Activated gamma-delta T cell (primary cell): Measurements from ENCODE around the gene DCP1A.
"Not testable (repeated sequence)": the region's sequence is repeated elsewhere in the genome, so short reads cannot be mapped to it uniquely, and the experiment has no call there.

Source experiments
- DNase-seq: peaks from one replicate; lab custom pipeline; 2025; lab: John Stamatoyannopoulos, UW

Gene DCP1A

GRCh38 chr3:53264718-53265117, 82.6 kb downstream of the DCP1A start:
- no peak for DNase-seq

GRCh38 chr3:53263907-53264306, 83.4 kb downstream of the DCP1A start:
- DNase-seq = no peak

- no peak for DNase-seq
Measured at GRCh38 chr3:53261712-53262111, 85.6 kb downstream of the DCP1A start.

GRCh38 chr3:53260286-53260785, 87.0 kb downstream of the DCP1A start:
- DNase-seq = no peak

- DNase-seq = no peak
Measured at GRCh38 chr3:53259427-53260259, 87.7 kb downstream of the DCP1A start.

GRCh38 chr3:53258600-53259426, 88.5 kb downstream of the DCP1A start:
- no peak for DNase-seq

GRCh38 chr3:53257465-53257864, 89.9 kb downstream of the DCP1A start:
- no peak for DNase-seq

- DNase-seq = no peak
Measured at GRCh38 chr3:53256704-53257055, 90.7 kb downstream of the DCP1A start.

GRCh38 chr3:53255775-53256703, 91.3 kb downstream of the DCP1A start, which contains the start of gene TKT:
TKT (minus strand) TSS chr3:53256022; CDS start chr3:53255942, 80 bp downstream.
- DNase-seq = peak; percentile 63

GRCh38 chr3:53255423-53255774, 91.9 kb downstream of the DCP1A start:
- peak; percentile 37 for DNase-seq

- DNase-seq = peak; percentile 13
Measured at GRCh38 chr3:53254509-53255422, 92.6 kb downstream of the DCP1A start.

- no peak for DNase-seq
Measured at GRCh38 chr3:53253707-53254508, 93.4 kb downstream of the DCP1A start.

GRCh38 chr3:53252947-53253322, 94.4 kb downstream of the DCP1A start:
- DNase-seq = not testable (repeated sequence)

GRCh38 chr3:53252096-53252946, 95.0 kb downstream of the DCP1A start:
- no peak for DNase-seq

GRCh38 chr3:53250881-53251605, 96.3 kb downstream of the DCP1A start:
- no peak for DNase-seq

- no peak for DNase-seq
Measured at GRCh38 chr3:53250453-53250852, 96.9 kb downstream of the DCP1A start.

GRCh38 chr3:53248161-53248560, 99.2 kb downstream of the DCP1A start:
- no peak for DNase-seq

- no peak for DNase-seq
Measured at GRCh38 chr3:53247619-53248018, 99.7 kb downstream of the DCP1A start.
